GM12873 (cell line): ENCODE data around the gene PCGF5.

Experiments
- TF ChIP-seq, protein P1 (sequence below): IDR thresholded peaks from 2 replicates; pipeline ENCODE4 v1.5.1; 2012; ENCODE audit warnings: low read depth, mild to moderate bottlenecking, moderate library complexity, low read length, control low read depth; ENCODE audit not compliant: insufficient read depth; ENCODE audit errors: missing control alignments

PCGF5 gene

GRCh38 chr10:91229683-91230082 is 9.2 kb downstream of the PCGF5 start:
- TF ChIP-seq, protein P1, sequence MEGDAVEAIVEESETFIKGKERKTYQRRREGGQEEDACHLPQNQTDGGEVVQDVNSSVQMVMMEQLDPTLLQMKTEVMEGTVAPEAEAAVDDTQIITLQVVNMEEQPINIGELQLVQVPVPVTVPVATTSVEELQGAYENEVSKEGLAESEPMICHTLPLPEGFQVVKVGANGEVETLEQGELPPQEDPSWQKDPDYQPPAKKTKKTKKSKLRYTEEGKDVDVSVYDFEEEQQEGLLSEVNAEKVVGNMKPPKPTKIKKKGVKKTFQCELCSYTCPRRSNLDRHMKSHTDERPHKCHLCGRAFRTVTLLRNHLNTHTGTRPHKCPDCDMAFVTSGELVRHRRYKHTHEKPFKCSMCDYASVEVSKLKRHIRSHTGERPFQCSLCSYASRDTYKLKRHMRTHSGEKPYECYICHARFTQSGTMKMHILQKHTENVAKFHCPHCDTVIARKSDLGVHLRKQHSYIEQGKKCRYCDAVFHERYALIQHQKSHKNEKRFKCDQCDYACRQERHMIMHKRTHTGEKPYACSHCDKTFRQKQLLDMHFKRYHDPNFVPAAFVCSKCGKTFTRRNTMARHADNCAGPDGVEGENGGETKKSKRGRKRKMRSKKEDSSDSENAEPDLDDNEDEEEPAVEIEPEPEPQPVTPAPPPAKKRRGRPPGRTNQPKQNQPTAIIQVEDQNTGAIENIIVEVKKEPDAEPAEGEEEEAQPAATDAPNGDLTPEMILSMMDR = no peak

GRCh38 chr10:91238191-91238590 is 17.7 kb downstream of the PCGF5 start:
- TF ChIP-seq, protein P1 = no peak

DNA sequence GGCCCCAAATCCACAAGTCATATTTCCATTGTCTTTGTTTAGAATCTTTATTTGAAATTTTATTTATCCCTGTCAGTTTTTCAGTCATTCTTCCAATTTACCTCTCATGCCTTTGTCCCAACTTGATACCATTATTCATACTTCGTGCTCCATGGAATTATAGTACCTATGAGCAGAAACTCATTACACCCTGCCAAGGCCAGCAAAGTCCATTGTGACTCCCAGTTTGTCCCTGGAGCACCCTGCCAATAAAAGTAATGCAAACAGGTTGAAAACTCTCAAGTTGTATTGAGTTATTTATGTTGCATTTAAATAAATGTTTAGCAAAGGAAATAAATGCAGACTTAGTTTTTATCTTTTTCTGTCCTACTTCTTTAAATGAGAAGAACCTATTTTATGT is 19.3 kb downstream of the PCGF5 start:
- TF ChIP-seq, protein P1 = no peak

- TF ChIP-seq, protein P1 = no peak
These were observed 22.5 kb downstream of the PCGF5 start for GRCh38 chr10:91242940-91243339.

DNA sequence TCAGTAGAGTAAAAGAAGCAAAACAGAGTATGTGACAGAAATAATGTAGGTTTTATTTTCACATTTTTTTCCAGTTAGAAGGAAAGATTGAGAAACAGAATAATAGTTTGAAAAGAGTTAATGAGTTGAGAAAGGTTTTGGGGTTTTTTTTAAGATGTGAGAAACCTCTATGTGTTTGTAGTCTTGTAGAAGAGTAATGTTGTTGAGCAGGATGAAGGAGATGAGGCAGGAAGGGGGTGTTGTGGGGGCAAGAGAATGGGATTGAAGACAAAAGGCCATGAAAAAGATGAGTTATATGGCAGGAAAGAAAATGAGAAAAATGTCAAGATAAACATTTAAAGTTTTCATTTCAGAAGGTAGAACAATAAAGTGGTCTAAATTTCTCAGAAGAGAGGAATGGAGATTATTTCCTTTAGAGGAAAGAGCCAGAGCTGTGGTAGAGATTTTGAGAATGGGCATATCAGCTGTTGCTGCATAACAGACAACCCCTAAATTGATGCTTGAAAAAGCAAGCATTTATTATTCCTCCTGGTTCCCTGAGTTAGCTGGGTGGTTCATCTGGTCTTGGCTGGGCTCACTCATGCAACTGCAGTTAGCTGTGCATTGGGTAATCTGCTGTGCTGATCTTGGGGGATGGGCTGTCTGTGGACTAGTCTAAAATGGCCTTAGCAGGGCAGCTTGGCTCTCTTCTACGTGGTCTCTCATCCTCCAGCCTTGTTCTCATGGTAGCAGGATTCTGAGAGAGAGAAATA is 27.1 kb downstream of the PCGF5 start:
- TF ChIP-seq, protein P1 = no peak

GRCh38 chr10:91249700-91250099 is 29.2 kb downstream of the PCGF5 start:
- TF ChIP-seq, protein P1 = no peak

- TF ChIP-seq, protein P1 = no peak
These were observed 29.9 kb downstream of the PCGF5 start for GRCh38 chr10:91250341-91250740.
